Endothelial cell of umbilical vein (primary cell): Measurements from ENCODE around the gene ARNT2. TPM values are rescaled to one million over a fixed set of nuclear protein-coding genes. Genes with fewer than 3 reads are reported as not detected.

Experiments
- BruUV-seq: library from RNA; stranded (reverse); fragments of 400-500 nt; replicated peaks from 2 replicates; lab custom pipeline; 2021; lab: Mats Ljungman, UMichigan
- CTCF ChIA-PET: fragments of 300-600, 350-600 bp; sonication (Branson Sonifier 250); formaldehyde crosslinking; loops from one replicate; lab custom pipeline; 2021; ENCODE audit warnings: antibody characterized with exemption, inconsistent platforms; lab: Charles Lee
- POLR2A ChIA-PET: fragments of 300-600, 350-600 bp; sonication (Branson Sonifier 250); formaldehyde crosslinking; loops from one replicate; lab custom pipeline; 2021; ENCODE audit warnings: antibody characterized with exemption, inconsistent platforms; lab: Charles Lee
- DNase-seq: peaks from one replicate; pipeline ENCODE4 v3.0.0-alpha.2; 2011; ENCODE audit warnings: low read depth, low spot score
- FAIRE-seq: peaks from 2 replicates; lab custom pipeline; 2011; peaks lifted over from hg19 to GRCh38; lab: Jason Lieb, UNC
- H2AFZ ChIP-seq: 2 replicates; pipeline ENCODE4 v1.6.0; 2012; ENCODE audit warnings: low read depth, low read length, control low read depth, inconsistent platforms
- H3K27ac ChIP-seq: 2 replicates; pipeline ENCODE4 v1.5.1; 2011; ENCODE audit warnings: low read depth, mild to moderate bottlenecking, control low read depth, low read length, moderate library complexity; ENCODE audit not compliant: insufficient read depth
- H3K27me3 ChIP-seq, 2 experiments: 2 replicates each; pipeline versions ENCODE4 v1.6.0 to v1.6.1; 2011; ENCODE audit warnings: low read length in 2 of 2, mixed read lengths in 1 of 2; ENCODE audit not compliant: control insufficient read depth in 2 of 2, insufficient read depth in 2 of 2
- H3K36me3 ChIP-seq, 2 experiments: 2 replicates in 1 of 2; 3 replicates in 1 of 2; pipeline ENCODE4 v1.5.1; 2011; ENCODE audit warnings: low read length in 2 of 2, mild to moderate bottlenecking in 1 of 2, moderate library complexity in 1 of 2; ENCODE audit not compliant: control insufficient read depth in 2 of 2, insufficient read depth in 2 of 2; ENCODE audit errors: extremely low read depth in 1 of 2
- H3K4me1 ChIP-seq: 3 replicates; pipeline ENCODE4 v1.5.1; 2011; ENCODE audit warnings: mild to moderate bottlenecking, low read length; ENCODE audit not compliant: control insufficient read depth, insufficient read depth; ENCODE audit errors: extremely low read depth
- H3K4me2 ChIP-seq: 2 replicates; pipeline ENCODE4 v1.6.1; 2011; ENCODE audit warnings: low read length, control low read depth, mixed read lengths; ENCODE audit not compliant: insufficient read depth
- H3K4me3 ChIP-seq, 3 experiments: fragments of 200-600 bp in 1 of 3; sonication (generic), shearing (Covaris generic) in 1 of 3; replicated peaks in 1 of 3; 2 replicates each; pipeline ENCODE4 v1.5.1; 2011 to 2016; ENCODE audit warnings: control low read depth in 3 of 3, low read length in 3 of 3, mild to moderate bottlenecking in 2 of 3, inconsistent platforms in 1 of 3, low read depth in 1 of 3, moderate library complexity in 1 of 3; ENCODE audit not compliant: insufficient read depth in 1 of 3
- H3K79me2 ChIP-seq: 2 replicates; pipeline ENCODE4 v1.6.0; 2012; ENCODE audit warnings: low read length, inconsistent platforms; ENCODE audit not compliant: control insufficient read depth, insufficient read depth
- H3K9ac ChIP-seq: replicated peaks from 2 replicates; pipeline ENCODE3; 2011; ENCODE audit warnings: low read length, control low read depth; ENCODE audit not compliant: insufficient read depth; ENCODE audit errors: extremely low read depth
- H3K9me1 ChIP-seq: replicated peaks from 3 replicates; pipeline ENCODE4 v1.6.0; 2011; ENCODE audit warnings: mild to moderate bottlenecking, low read length; ENCODE audit not compliant: control insufficient read depth, insufficient read depth; ENCODE audit errors: extremely low read depth
- H3K9me3 ChIP-seq: replicated peaks from 2 replicates; pipeline ENCODE4 v1.5.1; 2012; ENCODE audit warnings: low read length, inconsistent platforms; ENCODE audit not compliant: control insufficient read depth, insufficient read depth
- H4K20me1 ChIP-seq: replicated peaks from 2 replicates; pipeline ENCODE3; 2011; ENCODE audit warnings: mild to moderate bottlenecking, low read length; ENCODE audit not compliant: control insufficient read depth, insufficient read depth; ENCODE audit errors: extremely low read depth
- EZH2 ChIP-seq: IDR thresholded peaks from 2 replicates; pipeline ENCODE4 v1.6.1; 2012; ENCODE audit warnings: borderline replicate concordance, low read depth, mild to moderate bottlenecking, moderate library complexity, low read length, inconsistent platforms; ENCODE audit not compliant: severe bottlenecking
- FOS ChIP-seq: IDR thresholded peaks from 2 replicates; pipeline ENCODE4 v1.6.1; 2011; ENCODE audit warnings: mild to moderate bottlenecking, low read length, moderate library complexity, borderline replicate concordance; ENCODE audit not compliant: insufficient read depth
- GATA2 ChIP-seq: IDR thresholded peaks from 2 replicates; pipeline ENCODE4 v1.7.0; 2011; ENCODE audit warnings: low read depth, mild to moderate bottlenecking, moderate library complexity, mixed read lengths, low read length; ENCODE audit not compliant: insufficient read length, insufficient read depth
- JUN ChIP-seq: IDR thresholded peaks from 2 replicates; pipeline ENCODE4 v1.6.1; 2011; ENCODE audit warnings: borderline replicate concordance, low read depth; ENCODE audit not compliant: insufficient read length, insufficient read depth
- MYC ChIP-seq: IDR thresholded peaks from one replicate; pipeline ENCODE4 v1.6.1; 2011; ENCODE audit warnings: mild to moderate bottlenecking, low read depth, low read length
- POLR2A ChIP-seq: IDR thresholded peaks from 2 replicates; pipeline ENCODE4 v1.6.1; 2012; ENCODE audit warnings: low read depth, mild to moderate bottlenecking, control low read depth, low read length
- POLR2AphosphoS5 ChIP-seq: IDR thresholded peaks from 2 replicates; pipeline ENCODE4 v1.6.1; 2012; ENCODE audit warnings: low read depth, mild to moderate bottlenecking, control low read depth, low read length, moderate library complexity; ENCODE audit not compliant: insufficient read depth
- dilution Hi-C: fragments of 300-500 bp; cut with MboI; formaldehyde crosslinking; loops from one replicate; pipeline ENCODE4 v1.15.0; 2019; ENCODE audit warnings: low sequenced_read_pairs; ENCODE audit not compliant: extremely low pct_ligation_motif_present
- intact Hi-C: fragments of 100-400 bp; cut with micrococcal nuclease; formaldehyde crosslinking; loops from one replicate; pipeline ENCODE4 v1.10.0; 2022
- polyA plus RNA-seq, 4 experiments: library from polyadenylated mRNA; depleted of rRNA in 3 of 4; stranded (reverse) in 3 of 4; unstranded in 1 of 4; fragments of >200 nt; gene quantifications; 2 replicates each; pipeline versions ENCODE4 v1.2.1 to v1.2.3, GENCODE V29; 2011 to 2012; ENCODE audit warnings: missing spikeins in 1 of 4
- total RNA-seq: library from RNA; stranded (reverse); gene quantifications from 2 replicates; pipeline ENCODE4 v1.2.3, GENCODE V29; 2021
- TF ChIP-seq, protein P1 (sequence below): IDR thresholded peaks from 2 replicates; pipeline ENCODE4 v1.6.1; 2011; ENCODE audit not compliant: insufficient read depth, insufficient read length
- TF ChIP-seq, protein P2 (sequence below), 2 donors: IDR thresholded peaks; 1 replicate in 1 of 2; 2 replicates in 1 of 2; pipeline ENCODE4 v1.5.1; 2011; ENCODE audit warnings: low read length in 2 of 2, mild to moderate bottlenecking in 2 of 2, moderate library complexity in 2 of 2, control low read depth in 1 of 2, inconsistent platforms in 1 of 2, low read depth in 1 of 2; ENCODE audit not compliant: insufficient read depth in 1 of 2; ENCODE audit errors: extremely low read depth in 1 of 2

The ARNT2 gene
- total and polyA plus RNA-seq, 2 donors (not counting 3 experiments of a cell fraction or from before 2014, with no cell fraction given): 0.03 to 0.20 TPM

DNA sequence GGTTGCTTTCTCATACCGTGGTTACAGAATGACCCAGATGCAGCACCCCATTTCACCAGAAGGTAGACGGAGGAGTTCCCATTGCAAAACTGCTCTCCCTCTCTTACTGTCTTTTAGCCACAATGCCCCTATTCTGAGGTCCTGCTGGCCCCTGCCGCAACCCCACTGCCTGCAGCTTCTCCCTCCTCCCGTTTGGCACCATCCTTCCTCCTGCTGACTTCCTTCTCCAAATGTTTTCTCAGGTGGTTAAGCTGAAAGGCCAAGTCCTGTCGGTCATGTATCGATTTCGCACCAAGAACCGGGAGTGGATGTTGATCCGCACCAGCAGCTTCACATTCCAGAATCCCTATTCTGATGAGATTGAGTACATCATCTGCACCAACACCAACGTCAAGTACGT lies 158.7 kb downstream of the ARNT2 start:
- H2AFZ ChIP-seq: no peak overlapping the region
- no peak overlapping the region for H3K4me2 ChIP-seq
- no peak overlapping the region for H3K27ac ChIP-seq
- no peak overlapping the region for H3K9ac ChIP-seq
- dilution Hi-C loops (loop anchor here (25.0 kb wide), 1 partner anchor 149 kb away; no protein-coding TSS in a partner anchor), intact Hi-C loops (no loop called here)
- BruUV-seq: no TSS peak
- TF ChIP-seq POLR2AphosphoS5: no peak
- no peak for TF ChIP-seq EZH2
- TF ChIP-seq FOS: no peak
- TF ChIP-seq JUN: no peak
- TF ChIP-seq, protein P1, sequence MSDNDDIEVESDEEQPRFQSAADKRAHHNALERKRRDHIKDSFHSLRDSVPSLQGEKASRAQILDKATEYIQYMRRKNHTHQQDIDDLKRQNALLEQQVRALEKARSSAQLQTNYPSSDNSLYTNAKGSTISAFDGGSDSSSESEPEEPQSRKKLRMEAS: no peak
- no peak for TF ChIP-seq MYC
- TF ChIP-seq POLR2A: no peak
- TF ChIP-seq, protein P2, sequence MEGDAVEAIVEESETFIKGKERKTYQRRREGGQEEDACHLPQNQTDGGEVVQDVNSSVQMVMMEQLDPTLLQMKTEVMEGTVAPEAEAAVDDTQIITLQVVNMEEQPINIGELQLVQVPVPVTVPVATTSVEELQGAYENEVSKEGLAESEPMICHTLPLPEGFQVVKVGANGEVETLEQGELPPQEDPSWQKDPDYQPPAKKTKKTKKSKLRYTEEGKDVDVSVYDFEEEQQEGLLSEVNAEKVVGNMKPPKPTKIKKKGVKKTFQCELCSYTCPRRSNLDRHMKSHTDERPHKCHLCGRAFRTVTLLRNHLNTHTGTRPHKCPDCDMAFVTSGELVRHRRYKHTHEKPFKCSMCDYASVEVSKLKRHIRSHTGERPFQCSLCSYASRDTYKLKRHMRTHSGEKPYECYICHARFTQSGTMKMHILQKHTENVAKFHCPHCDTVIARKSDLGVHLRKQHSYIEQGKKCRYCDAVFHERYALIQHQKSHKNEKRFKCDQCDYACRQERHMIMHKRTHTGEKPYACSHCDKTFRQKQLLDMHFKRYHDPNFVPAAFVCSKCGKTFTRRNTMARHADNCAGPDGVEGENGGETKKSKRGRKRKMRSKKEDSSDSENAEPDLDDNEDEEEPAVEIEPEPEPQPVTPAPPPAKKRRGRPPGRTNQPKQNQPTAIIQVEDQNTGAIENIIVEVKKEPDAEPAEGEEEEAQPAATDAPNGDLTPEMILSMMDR (IDR thresholded peaks at IDR 0.05; ENCODE audit: extremely low read depth in 1 of 2, insufficient read depth in 1 of 2, low read depth in 1 of 2, low read length in 2 of 2): no peak
- TF ChIP-seq GATA2: no peak
- H3K27me3 ChIP-seq: peaks cover 0 to 5% of the 10 kb centered on the region in 2 experiments
- H3K79me2 ChIP-seq: no peaks in the 10 kb centered on the region
- CTCF ChIA-PET: interaction anchor here (0.7 to 8.5 kb wide), 4 partner anchors 89 to 407 kb away, joined by 3 to 828 read pairs (median 4); partner anchors contain the start of gene CEMIP
- DNase-seq (no peak), FAIRE-seq (no peak)
- no peaks in the 10 kb centered on the region for H3K36me3 ChIP-seq
- POLR2A ChIA-PET: no interaction called here
- H3K4me3 ChIP-seq: no peak overlapping the region
- H4K20me1 ChIP-seq: no peaks in the 10 kb centered on the region
- no peaks in the 10 kb centered on the region for H3K9me1 ChIP-seq
- no peaks in the 10 kb centered on the region for H3K9me3 ChIP-seq
- H3K4me1 ChIP-seq: peaks cover under 1% of the 10 kb centered on the region
